Activated CD4-positive, alpha-beta T cell treated with anti-CD3 and anti-CD28 coated beads, Interleukin-2, amount 50 U/mL, for 1 hour (primary cell): ENCODE results near the gene RPTOR.
A peak's percentile ranks its signal among the peaks of the same experiment; 100 is the strongest.

Experiments used
- DNase-seq: peaks from one replicate; pipeline ENCODE4 v3.0.0-alpha.2; 2020

The RPTOR gene

GRCh38 chr17:80956321-80957190, 411.9 kb downstream of the RPTOR start:
- no peak for DNase-seq

DNA sequence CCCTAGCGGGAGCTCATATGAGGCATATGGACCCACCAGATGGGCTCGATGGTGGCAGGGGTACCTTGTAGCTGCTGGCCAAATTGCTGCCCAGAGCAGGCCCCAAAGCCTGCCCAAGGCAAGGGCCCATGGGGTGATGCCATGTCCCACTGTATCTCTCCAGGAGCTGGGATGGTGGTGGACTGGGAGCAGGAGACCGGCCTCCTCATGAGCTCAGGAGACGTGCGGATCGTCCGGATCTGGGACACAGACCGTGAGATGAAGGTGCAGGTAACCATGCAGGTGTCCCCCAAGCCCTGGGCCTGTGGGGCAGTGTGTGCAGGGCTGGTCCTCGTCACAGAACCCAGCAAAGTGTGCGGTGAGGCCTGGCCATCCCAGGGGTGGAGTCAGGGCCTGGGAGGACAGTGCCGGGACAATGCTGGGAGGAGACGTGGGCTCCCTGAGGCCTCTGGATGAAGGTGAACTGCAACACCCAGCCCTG, 412.9 kb downstream of the RPTOR start:
- DNase-seq: no peak

DNA sequence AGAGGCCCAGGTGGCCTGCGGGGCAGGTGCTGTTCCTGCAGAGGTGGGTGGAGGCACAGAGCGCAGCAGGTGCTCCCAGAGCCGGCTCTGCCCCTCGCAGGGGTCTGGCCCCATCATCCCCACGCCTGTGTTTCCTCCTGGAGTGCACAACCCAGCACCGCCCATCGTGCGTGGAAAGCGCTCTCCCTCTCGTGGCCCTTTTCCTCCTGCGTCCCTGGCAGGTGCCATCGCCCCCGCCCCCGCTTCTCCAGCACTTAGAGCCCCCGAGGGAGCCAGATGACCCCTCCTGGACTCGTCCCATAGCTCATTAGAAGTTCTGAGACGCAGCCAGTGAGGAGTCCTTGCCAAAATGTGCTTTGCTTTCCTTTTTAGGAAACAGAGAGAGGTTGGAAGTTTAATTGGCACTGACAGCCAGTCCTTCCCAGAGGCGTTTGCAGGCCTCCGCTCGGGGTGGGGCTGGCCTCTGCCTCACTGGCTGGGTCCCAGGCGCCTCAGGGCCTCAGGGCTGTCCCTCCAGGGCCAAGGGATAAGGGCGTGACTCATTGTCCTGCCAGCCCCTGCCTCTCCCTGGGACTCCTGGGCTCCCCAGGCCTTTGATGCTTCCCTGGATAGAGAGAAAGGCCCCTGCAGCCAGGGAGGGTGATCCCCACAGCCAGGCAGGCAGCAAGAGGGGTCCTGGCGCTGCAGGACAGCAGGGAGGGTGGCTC, 414.8 kb downstream of the RPTOR start:
- no peak for DNase-seq

GRCh38 chr17:80960037-80960796, 415.6 kb downstream of the RPTOR start:
- DNase-seq: no peak

DNA sequence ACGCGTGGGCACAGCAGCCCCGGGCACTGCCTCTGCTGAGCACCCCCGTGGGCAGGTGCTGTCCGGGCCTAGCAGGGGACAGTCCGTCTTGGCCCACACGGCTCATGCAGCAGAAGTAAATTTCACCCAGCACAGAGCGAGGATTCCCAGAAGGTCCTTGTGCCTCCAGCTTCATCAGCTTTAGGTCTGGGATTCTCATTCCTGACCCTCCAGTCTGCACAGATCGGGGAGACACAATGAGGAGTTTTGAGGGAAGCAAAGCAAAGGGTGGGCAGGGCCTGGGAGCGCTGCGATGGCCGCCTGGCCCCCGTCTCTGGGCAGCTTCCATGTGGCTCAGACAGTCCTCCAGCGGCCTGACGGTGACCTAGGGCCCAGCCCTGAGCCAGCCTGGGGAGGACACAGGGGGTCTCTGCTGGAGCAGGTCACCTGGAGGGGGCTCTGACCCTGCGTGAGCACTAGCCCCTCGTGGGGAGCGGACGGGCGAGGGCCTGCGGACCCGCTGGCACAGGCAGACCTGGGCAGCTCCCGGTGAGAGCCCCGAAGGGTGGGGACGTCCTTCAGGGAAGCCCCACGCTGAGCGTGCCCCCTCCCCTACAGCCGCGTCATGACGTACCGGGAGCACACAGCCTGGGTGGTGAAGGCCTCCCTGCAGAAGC, 416.3 kb downstream of the RPTOR start:
- no peak for DNase-seq

GRCh38 chr17:80961541-80962330, 417.1 kb downstream of the RPTOR start:
- no peak for DNase-seq

DNA sequence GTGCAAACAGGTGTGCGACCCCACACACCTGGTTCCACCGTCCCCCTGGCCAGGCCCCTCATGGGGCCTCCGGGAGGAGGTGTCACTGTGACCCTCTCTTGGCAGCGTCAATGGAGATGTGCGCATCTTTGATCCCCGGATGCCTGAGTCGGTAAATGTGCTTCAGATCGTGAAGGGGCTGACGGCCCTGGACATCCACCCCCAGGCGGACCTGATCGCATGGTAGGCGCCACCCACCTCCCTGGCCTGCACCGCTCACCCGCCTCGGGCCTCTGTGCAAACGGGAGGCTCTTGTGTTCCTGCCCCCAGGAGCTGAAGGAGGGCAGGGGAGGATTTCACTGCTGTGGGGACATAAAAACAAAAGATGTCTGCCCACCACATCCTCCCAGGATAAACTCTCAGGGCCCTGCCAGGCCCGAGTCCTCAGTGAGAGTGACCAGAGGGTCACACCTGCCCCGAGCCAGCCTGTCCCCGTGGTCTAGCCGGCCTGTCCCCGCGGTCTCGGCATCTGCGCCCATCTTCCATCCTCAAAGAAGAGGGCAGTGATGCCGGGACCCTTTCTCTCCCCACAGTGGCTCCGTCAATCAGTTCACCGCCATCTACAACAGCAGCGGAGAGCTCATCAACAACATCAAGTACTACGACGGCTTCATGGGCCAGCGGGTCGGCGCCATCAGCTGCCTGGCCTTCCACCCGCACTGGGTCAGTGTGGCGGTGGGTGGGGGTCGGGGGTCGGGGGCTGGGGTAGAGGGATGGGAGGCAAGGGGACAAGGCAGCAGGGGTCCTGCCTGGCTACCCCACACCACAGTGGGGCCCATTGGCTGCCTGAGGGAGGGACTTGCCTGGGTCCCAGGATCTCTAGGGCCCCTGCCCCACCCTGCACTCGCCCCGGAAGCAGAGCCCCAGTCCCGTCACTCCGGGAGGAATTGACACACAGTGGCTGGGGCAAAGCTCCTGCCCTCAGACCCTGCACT, 418.0 kb downstream of the RPTOR start:
- DNase-seq: no peak

GRCh38 chr17:80963812-80964543, 419.3 kb downstream of the RPTOR start:
- DNase-seq: no peak

GRCh38 chr17:80964544-80964856, 419.9 kb downstream of the RPTOR start:
- DNase-seq: no peak

- DNase-seq: no peak
These were observed 420.4 kb downstream of the RPTOR start for GRCh38 chr17:80964859-80965580.

- DNase-seq: no peak
These were observed 421.0 kb downstream of the RPTOR start for GRCh38 chr17:80965606-80966005.

- DNase-seq: no peak
These were observed 422.8 kb downstream of the RPTOR start for GRCh38 chr17:80967404-80967872.

GRCh38 chr17:80968602-80969029, 424.0 kb downstream of the RPTOR start:
- DNase-seq: no peak

DNA sequence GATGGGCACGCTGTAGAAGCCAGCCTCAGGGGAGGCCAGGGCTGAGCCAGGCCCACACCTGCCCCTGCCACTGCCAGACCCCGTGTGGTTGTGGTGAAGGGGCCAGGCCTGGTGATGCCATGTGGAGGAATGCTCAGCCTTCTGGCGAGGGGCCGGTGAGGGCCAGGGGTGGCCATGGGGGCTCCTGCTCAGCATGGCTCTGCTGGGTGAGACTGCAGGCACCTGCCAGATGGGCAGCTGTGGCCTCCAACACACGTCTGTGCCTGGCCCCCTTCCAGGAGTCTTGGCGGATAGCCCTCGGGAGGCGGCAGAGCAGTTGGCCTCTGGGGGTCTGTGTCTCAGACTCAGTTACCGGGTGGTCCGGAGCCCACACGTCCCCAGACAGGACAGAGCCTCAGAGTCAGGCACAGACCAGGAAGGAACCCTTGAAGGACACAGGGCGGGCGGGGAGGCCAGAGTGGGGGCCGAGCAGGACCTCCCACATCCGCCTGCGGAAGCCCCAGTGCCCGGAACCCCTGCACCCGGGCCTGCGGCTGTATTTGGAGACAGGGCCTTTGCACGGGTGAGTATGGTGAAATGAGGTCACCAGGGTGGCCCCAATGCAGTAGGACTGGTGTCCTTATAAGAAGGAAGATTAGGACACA, 424.5 kb downstream of the RPTOR start:
- no peak for DNase-seq

- no peak for DNase-seq
These were observed 425.0 kb downstream of the RPTOR start for GRCh38 chr17:80969674-80970043.

DNA sequence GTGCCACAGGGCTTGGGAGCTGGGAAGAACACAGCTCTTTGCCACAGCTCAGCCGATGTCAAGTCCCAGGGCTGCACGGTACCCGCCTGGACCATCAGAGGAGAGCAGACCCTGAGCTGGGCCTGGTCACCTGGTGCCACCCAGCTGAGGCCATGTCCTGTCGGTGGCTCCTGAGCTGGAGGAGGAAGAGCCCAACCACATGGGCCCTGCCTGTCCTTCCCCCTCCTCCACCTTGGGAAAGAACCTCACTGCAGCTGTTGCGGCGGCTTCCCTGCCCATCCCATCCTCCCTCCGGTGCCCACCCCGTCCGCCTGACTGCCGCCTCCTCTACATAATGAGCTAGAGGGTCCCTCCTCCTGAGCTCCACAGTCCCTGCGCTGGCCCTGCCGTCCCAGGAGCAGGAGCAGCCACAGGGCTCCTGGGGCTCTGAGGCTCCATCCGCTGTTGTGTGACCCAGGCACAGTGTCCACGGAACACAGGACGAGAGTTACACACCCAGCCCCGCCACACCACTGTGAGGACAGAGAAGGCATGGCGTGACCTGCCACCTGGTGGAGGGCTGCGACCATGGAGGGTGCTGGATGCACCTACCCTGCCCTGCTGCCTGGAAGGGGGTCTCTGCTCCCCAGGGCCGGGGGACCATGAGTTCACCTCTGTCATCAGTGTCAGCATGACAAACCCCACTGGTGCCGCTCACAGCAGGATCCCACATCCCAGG, 425.6 kb downstream of the RPTOR start:
- peak; percentile 53 for DNase-seq

GRCh38 chr17:80970762-80971703, 426.4 kb downstream of the RPTOR start:
- DNase-seq: no peak
